HG03097 (cell line): ENCODE data around the gene TFCP2L1.

Source experiments
- ATAC-seq: cut with Tn5 transposase; IDR thresholded peaks from one replicate; pipeline ENCODE4 v1.9.1; 2021; ENCODE audit not compliant: unreplicated experiment, low FRiP score

The TFCP2L1 gene

GRCh38 chr2:121245120-121245820 lies 39.7 kb downstream of the TFCP2L1 start:
- ATAC-seq = no peak

- no peak for ATAC-seq
These were observed 40.4 kb downstream of the TFCP2L1 start for GRCh38 chr2:121244616-121245015.

GRCh38 chr2:121243821-121244460 lies 41.1 kb downstream of the TFCP2L1 start:
- ATAC-seq = no peak

GRCh38 chr2:121242976-121243375 lies 42.0 kb downstream of the TFCP2L1 start:
- ATAC-seq = no peak

GRCh38 chr2:121242175-121242875 lies 42.7 kb downstream of the TFCP2L1 start:
- no peak for ATAC-seq

GRCh38 chr2:121241466-121241865 lies 43.5 kb downstream of the TFCP2L1 start:
- ATAC-seq = no peak

GRCh38 chr2:121240436-121240835 lies 44.6 kb downstream of the TFCP2L1 start:
- no peak for ATAC-seq

- ATAC-seq = no peak
These were observed 45.0 kb downstream of the TFCP2L1 start for GRCh38 chr2:121239969-121240368.

- ATAC-seq = no peak
These were observed 45.5 kb downstream of the TFCP2L1 start for GRCh38 chr2:121239471-121239870.

GRCh38 chr2:121238828-121239227 lies 46.2 kb downstream of the TFCP2L1 start:
- ATAC-seq = no peak

GRCh38 chr2:121237980-121238665 lies 46.9 kb downstream of the TFCP2L1 start:
- ATAC-seq = no peak

GRCh38 chr2:121237336-121237979 lies 47.5 kb downstream of the TFCP2L1 start:
- ATAC-seq = no peak

GRCh38 chr2:121236650-121237180 lies 48.3 kb downstream of the TFCP2L1 start:
- no peak for ATAC-seq

GRCh38 chr2:121236101-121236640 lies 48.8 kb downstream of the TFCP2L1 start:
- ATAC-seq = no peak

- no peak for ATAC-seq
These were observed 49.5 kb downstream of the TFCP2L1 start for GRCh38 chr2:121235542-121235941.

- no peak for ATAC-seq
These were observed 50.2 kb downstream of the TFCP2L1 start for GRCh38 chr2:121234791-121235190.

- ATAC-seq = no peak
These were observed 50.9 kb downstream of the TFCP2L1 start for GRCh38 chr2:121234144-121234543.

GRCh38 chr2:121233486-121234110 lies 51.4 kb downstream of the TFCP2L1 start:
- no peak for ATAC-seq

- ATAC-seq = no peak
These were observed 52.3 kb downstream of the TFCP2L1 start for GRCh38 chr2:121232626-121233265.
